Activated CD8-positive, alpha-beta T cell treated with anti-CD3 and anti-CD28 coated beads for 36 hours (primary cell): ENCODE results near the gene PRKCE. TPM values are rescaled to one million over a fixed set of nuclear protein-coding genes. Genes with fewer than 3 reads are reported as not detected.

ENCODE experiments used
- ATAC-seq: fragments of 200-7000 bp; cut with Tn5 transposase; one replicate; pipeline ENCODE4 v1.10.0; 2021; ENCODE audit warnings: mild to moderate bottlenecking, moderate library complexity
- CTCF ChIA-PET: fragments of 350-600 bp; sonication (Branson Sonifier 250); formaldehyde crosslinking; loops from one replicate; lab custom pipeline; 2021; ENCODE audit warnings: antibody characterized with exemption; lab: Charles Lee
- POLR2A ChIA-PET: fragments of 350-600 bp; sonication (Branson Sonifier 250); formaldehyde crosslinking; loops from one replicate; lab custom pipeline; 2021; ENCODE audit warnings: antibody characterized with exemption; lab: Charles Lee
- DNase-seq: peaks from one replicate; pipeline ENCODE4 v3.0.0-alpha.2; 2020
- H3K27ac Mint-ChIP-seq: one replicate; pipeline ENCODE4 v1.8.0; 2021; ENCODE audit warnings: mild to moderate bottlenecking, mixed read lengths
- H3K27me3 Mint-ChIP-seq: one replicate; pipeline ENCODE4 v1.8.0; 2021; ENCODE audit warnings: mixed read lengths
- H3K36me3 Mint-ChIP-seq: one replicate; pipeline ENCODE4 v1.8.0; 2021; ENCODE audit warnings: low read depth, mixed read lengths
- H3K4me1 Mint-ChIP-seq: one replicate; pipeline ENCODE4 v1.8.0; 2021; ENCODE audit warnings: low read depth, mixed read lengths
- H3K4me3 Mint-ChIP-seq: one replicate; pipeline ENCODE4 v1.8.0; 2021; ENCODE audit warnings: mild to moderate bottlenecking, moderate library complexity, mixed read lengths
- H3K9me3 Mint-ChIP-seq: one replicate; pipeline ENCODE4 v1.8.0; 2021; ENCODE audit warnings: mixed read lengths
- intact Hi-C: fragments of 100-400 bp; cut with micrococcal nuclease; formaldehyde crosslinking; loops from one replicate; pipeline ENCODE4 v1.10.0; 2022
- total RNA-seq, 2 experiments: library from RNA; stranded (reverse); gene quantifications; one replicate each; pipeline ENCODE4 v1.2.3, GENCODE V29; 2021
- TF ChIP-seq, protein P1 (sequence below): fragments of 200-600 bp; IDR thresholded peaks from one replicate; pipeline ENCODE4 v1.8.0; 2022; ENCODE audit warnings: antibody characterized with exemption, mild to moderate bottlenecking

The PRKCE gene
- total RNA-seq, 2 experiments from 2014 or later: 11.5 to 11.9 TPM

DNA sequence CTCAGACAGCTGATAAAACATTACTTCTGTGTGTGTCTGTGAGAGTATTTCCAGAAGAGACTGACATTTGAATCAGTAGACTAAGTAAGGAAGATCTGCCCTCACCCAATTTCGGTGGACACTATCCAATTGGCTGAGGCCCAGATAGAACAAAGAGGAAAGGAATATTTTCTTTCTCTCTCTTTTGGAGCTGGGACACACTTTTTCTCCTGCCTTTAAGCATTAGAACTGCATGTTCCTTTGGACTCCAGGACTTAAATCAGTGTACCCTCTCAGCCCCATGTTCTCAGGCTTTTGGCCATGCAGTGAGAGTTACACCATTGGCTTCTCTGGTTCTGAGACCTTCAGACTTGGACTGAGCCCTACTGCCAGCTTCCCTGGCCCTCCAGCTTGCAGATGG, 37.1 kb upstream of the PRKCE start:
- ChIA-PET POLR2A (no interaction called here), CTCF (no interaction called here)
- no peaks in the 10 kb centered on the region for H3K9me3 Mint-ChIP-seq
- no peak overlapping the region for H3K4me3 Mint-ChIP-seq
- no peak overlapping the region for H3K27ac Mint-ChIP-seq
- no peak for DNase-seq
- no peaks in the 10 kb centered on the region for H3K36me3 Mint-ChIP-seq
- ATAC-seq: no peak
- no peaks in the 10 kb centered on the region for H3K27me3 Mint-ChIP-seq
- peaks cover 12% of the 10 kb centered on the region for H3K4me1 Mint-ChIP-seq
- intact Hi-C loops: no loop called here
- TF ChIP-seq, protein P1, sequence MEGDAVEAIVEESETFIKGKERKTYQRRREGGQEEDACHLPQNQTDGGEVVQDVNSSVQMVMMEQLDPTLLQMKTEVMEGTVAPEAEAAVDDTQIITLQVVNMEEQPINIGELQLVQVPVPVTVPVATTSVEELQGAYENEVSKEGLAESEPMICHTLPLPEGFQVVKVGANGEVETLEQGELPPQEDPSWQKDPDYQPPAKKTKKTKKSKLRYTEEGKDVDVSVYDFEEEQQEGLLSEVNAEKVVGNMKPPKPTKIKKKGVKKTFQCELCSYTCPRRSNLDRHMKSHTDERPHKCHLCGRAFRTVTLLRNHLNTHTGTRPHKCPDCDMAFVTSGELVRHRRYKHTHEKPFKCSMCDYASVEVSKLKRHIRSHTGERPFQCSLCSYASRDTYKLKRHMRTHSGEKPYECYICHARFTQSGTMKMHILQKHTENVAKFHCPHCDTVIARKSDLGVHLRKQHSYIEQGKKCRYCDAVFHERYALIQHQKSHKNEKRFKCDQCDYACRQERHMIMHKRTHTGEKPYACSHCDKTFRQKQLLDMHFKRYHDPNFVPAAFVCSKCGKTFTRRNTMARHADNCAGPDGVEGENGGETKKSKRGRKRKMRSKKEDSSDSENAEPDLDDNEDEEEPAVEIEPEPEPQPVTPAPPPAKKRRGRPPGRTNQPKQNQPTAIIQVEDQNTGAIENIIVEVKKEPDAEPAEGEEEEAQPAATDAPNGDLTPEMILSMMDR: no peak

DNA sequence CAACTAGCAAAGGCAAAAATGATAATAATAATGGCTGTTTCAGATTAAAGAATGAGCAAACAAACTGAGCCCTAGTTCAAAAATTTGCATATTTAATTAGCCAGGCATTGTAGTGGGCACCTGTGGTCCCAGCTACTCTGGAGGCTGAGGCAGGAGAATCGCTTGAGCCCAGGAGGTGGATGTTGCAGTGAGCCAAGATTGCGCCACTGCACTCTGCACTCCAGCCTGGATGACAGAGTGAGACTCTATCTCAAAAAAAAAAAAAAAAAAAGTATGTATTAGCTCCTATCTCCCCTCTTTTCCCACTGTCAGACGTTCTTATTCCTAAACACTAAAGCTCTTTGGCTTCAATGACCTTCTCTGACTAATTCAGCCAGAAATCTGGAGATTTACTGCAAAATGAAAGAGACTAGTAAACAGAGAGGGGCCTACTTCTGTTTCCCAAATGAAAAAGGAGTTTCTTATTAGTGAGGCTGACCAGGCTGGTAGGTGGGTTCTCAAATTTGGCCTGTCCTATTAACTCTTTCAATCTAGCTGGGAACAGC, 36.5 kb upstream of the PRKCE start:
- intact Hi-C loops: no loop called here
- no peak for DNase-seq
- POLR2A ChIA-PET: no interaction called here
- peaks cover 9% of the 10 kb centered on the region for H3K4me1 Mint-ChIP-seq
- no peaks in the 10 kb centered on the region for H3K36me3 Mint-ChIP-seq
- no peak overlapping the region for H3K27ac Mint-ChIP-seq
- H3K9me3 Mint-ChIP-seq: no peaks in the 10 kb centered on the region
- no peak overlapping the region for H3K4me3 Mint-ChIP-seq
- TF ChIP-seq, protein P1: no peak
- peaks cover 3% of the 10 kb centered on the region for H3K27me3 Mint-ChIP-seq
- no peak for ATAC-seq
- CTCF ChIA-PET: no interaction called here

DNA sequence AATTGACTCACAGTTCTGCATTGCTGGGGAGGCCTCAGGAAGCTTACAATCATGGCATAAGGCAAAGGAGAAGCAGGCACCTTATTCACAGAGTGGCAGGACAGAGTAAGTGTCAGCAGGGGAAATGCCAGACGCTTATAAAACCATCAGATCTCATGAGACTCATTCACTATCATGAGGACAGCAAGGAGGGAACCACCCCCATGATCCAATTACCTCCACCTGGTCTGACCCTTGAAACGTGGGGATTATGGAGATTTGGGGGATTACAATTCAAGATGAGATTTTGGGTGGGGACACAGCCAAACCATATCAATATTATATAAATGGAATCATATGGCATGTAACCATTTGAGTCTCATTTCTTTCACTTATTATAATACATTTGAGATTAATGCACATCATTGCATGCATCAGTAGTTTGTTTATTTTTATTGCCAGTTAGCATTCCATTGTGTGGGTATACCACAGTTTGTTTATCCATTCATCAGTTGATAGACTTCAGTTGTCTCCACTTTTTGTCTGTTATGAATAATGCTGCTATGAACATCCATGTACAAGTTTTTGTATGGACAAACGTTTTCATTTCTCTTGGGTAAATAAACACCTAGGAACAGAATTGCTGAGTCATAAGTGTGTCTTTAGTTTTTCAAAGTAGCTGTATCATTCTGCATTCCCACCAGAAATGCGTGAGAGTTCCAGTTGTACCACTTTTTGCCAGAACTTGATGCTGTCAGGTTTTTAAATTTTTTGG, 34.6 kb upstream of the PRKCE start:
- H3K27me3 Mint-ChIP-seq: peaks cover 5% of the 10 kb centered on the region
- POLR2A ChIA-PET: no interaction called here
- ATAC-seq (no peak), DNase-seq (no peak)
- no peak overlapping the region for H3K27ac Mint-ChIP-seq
- no peaks in the 10 kb centered on the region for H3K36me3 Mint-ChIP-seq
- no peak overlapping the region for H3K4me3 Mint-ChIP-seq
- peaks cover 2% of the 10 kb centered on the region for H3K4me1 Mint-ChIP-seq
- no peaks in the 10 kb centered on the region for H3K9me3 Mint-ChIP-seq
- TF ChIP-seq, protein P1: no peak
- intact Hi-C loops: no loop called here
- CTCF ChIA-PET: interaction anchor here (1.1 to 1.3 kb wide), 2 partner anchors 11 to 33 kb away, joined by 3 to 4 read pairs; no protein-coding TSS in a partner anchor

DNA sequence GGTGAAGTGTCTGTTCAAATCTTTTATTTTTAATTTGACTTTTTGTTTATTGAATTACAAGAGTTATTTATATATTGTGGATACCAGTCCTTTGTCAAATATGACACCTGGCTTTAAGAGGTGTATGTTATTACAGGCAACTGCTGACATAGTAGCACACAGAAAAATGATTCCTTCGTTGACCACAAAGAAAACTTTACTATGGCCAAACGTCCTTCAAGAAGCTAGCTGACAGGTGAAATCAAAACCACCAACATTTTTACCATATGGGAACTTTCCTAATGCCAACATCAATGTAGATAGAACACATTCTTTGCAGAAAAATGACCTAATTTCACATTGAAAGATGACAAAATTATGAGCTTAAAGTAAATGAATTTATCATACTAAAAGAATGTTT, 34.0 kb upstream of the PRKCE start:
- H3K36me3 Mint-ChIP-seq: no peaks in the 10 kb centered on the region
- TF ChIP-seq, protein P1: no peak
- ATAC-seq (no peak), DNase-seq (no peak)
- no peaks in the 10 kb centered on the region for H3K9me3 Mint-ChIP-seq
- H3K27ac Mint-ChIP-seq: no peak overlapping the region
- POLR2A ChIA-PET: no interaction called here
- H3K27me3 Mint-ChIP-seq: peaks cover 6% of the 10 kb centered on the region
- no peaks in the 10 kb centered on the region for H3K4me1 Mint-ChIP-seq
- intact Hi-C loops: no loop called here
- CTCF ChIA-PET: interaction anchor here (1.0 to 1.3 kb wide), 4 partner anchors 10 to 163 kb away, joined by 3 to 4 read pairs (median 4); no protein-coding TSS in a partner anchor
- no peak overlapping the region for H3K4me3 Mint-ChIP-seq

DNA sequence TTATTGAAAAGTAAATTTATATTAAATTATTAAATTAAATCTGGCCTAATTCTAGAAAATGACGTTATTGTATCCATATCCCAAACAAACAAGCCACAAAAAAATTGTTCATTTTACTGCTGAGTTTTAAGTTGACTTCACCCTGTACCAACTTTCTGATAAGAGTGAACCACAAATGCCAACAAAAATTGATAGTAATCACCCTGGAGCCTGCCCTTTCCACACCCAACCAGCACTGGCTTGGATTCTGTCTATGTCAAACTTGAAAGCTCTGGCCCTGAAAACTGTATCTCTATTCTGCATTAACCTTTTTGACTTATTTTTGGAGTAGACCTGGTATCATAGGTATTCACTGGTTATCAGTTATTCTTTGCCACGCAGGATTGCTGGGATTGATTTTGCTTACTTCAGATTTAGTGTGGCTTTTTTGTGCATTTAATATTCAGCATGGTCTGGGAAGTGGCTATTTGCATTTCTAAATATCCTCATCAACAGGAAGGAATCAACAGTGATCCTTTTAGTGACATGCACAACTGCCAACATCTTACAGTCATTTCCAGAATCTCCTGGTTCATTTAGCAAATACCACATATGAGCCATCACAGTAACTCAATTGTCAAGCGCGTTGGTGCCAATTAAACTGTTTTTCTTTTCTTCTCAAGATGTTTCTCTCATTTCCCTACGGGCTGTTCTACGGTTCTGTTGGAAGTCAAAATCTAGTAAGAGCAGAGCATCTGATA, 29.0 kb upstream of the PRKCE start:
- Mint-ChIP-seq H3K27me3 (peaks cover 14% of the 10 kb centered on the region), H3K4me3 (no peak overlapping the region), H3K36me3 (no peaks in the 10 kb centered on the region), H3K9me3 (no peaks in the 10 kb centered on the region), H3K4me1 (no peaks in the 10 kb centered on the region), H3K27ac (no peak overlapping the region)
- ChIA-PET CTCF (no interaction called here), POLR2A (no interaction called here)
- TF ChIP-seq, protein P1: no peak
- no peak for DNase-seq
- intact Hi-C loops: no loop called here
- ATAC-seq: no peak
